GM18867 (cell line): ENCODE results near the gene CRYBG2.
"Not testable (repeated sequence)": the region's sequence is repeated elsewhere in the genome, so short reads cannot be mapped to it uniquely, and the experiment has no call there.

Experiments
- ATAC-seq: cut with Tn5 transposase; IDR thresholded peaks from one replicate; pipeline ENCODE4 v1.9.1; 2021; ENCODE audit warnings: mild to moderate bottlenecking, moderate library complexity; ENCODE audit not compliant: unreplicated experiment

CRYBG2 gene

GRCh38 chr1:26322042-26322331 is 31.9 kb downstream of the CRYBG2 start:
- ATAC-seq: no peak

- ATAC-seq: peak; percentile 42
Measured at GRCh38 chr1:26321315-26322041, 32.5 kb downstream of the CRYBG2 start.

- no peak for ATAC-seq
Measured at GRCh38 chr1:26320896-26321295, 33.0 kb downstream of the CRYBG2 start.

- ATAC-seq: no peak
Measured at GRCh38 chr1:26318338-26319064, 35.4 kb downstream of the CRYBG2 start.

GRCh38 chr1:26317612-26318337 is 36.2 kb downstream of the CRYBG2 start, which contains the start of gene CD52:
Gene CD52 (plus strand): TSS chr1:26317958. CDS start chr1:26318018, 60 bp downstream.
- no peak for ATAC-seq

- no peak for ATAC-seq
Measured at GRCh38 chr1:26317146-26317545, 36.8 kb downstream of the CRYBG2 start.

- no peak for ATAC-seq
Measured at GRCh38 chr1:26315874-26316850, 37.8 kb downstream of the CRYBG2 start.

- ATAC-seq: no peak
Measured at GRCh38 chr1:26314501-26314900, 39.4 kb downstream of the CRYBG2 start.

GRCh38 chr1:26307966-26308899 is 45.7 kb downstream of the CRYBG2 start:
- ATAC-seq: not testable (repeated sequence)

- no peak for ATAC-seq
Measured at GRCh38 chr1:26307363-26307781, 46.6 kb downstream of the CRYBG2 start.

- peak; percentile 98 for ATAC-seq
Measured at GRCh38 chr1:26306290-26307229, 47.4 kb downstream of the CRYBG2 start, which contains the start of gene UBXN11. Gene UBXN11 (minus strand): TSS chr1:26306636. CDS start chr1:26302883, 3,753 bp downstream.

- ATAC-seq: no peak
Measured at GRCh38 chr1:26305667-26306289, 48.2 kb downstream of the CRYBG2 start.

GRCh38 chr1:26302733-26303405 is 51.1 kb downstream of the CRYBG2 start:
- ATAC-seq: no peak

- no peak for ATAC-seq
Measured at GRCh38 chr1:26300578-26301275, 53.2 kb downstream of the CRYBG2 start.

GRCh38 chr1:26297791-26298124 is 56.2 kb downstream of the CRYBG2 start:
- no peak for ATAC-seq

GRCh38 chr1:26297057-26297790 is 56.7 kb downstream of the CRYBG2 start:
- ATAC-seq: no peak
